IMR-90 (cell line): ENCODE measurements around the gene NTF3. TPM values are rescaled to one million over a fixed set of nuclear protein-coding genes. Genes with fewer than 3 reads are reported as not detected.
A peak's percentile ranks its signal among the peaks of the same experiment; 100 is the strongest.

Experiments
- ATAC-seq: fragments of 200-7000 bp; cut with Tn5 transposase; 2 replicates; pipeline ENCODE4 v1.9.1; 2020; ENCODE audit warnings: low read depth, mild to moderate bottlenecking, moderate library complexity
- BruUV-seq: library from RNA; stranded (reverse); fragments of 400-500 nt; replicated peaks from 2 replicates; lab custom pipeline; 2021; lab: Mats Ljungman, UMichigan
- CTCF ChIA-PET: fragments of 300-600 bp; formaldehyde crosslinking; extraction: SDS; loops from one replicate; lab custom pipeline; 2021; ENCODE audit warnings: antibody characterized with exemption; lab: Yijun Ruan, JAX
- POLR2A ChIA-PET: fragments of 300-600 bp; sonication (Branson Sonifier 250); formaldehyde crosslinking; loops from one replicate; lab custom pipeline; 2022; ENCODE audit warnings: antibody characterized with exemption; ENCODE audit not compliant: unreplicated experiment; lab: Charles Lee
- DNase-seq: peaks from one replicate; pipeline ENCODE4 v3.0.0; 2013
- H2AFZ ChIP-seq: replicated peaks from 2 replicates; pipeline ENCODE3; 2013; ENCODE audit warnings: low read length, mild to moderate bottlenecking; ENCODE audit not compliant: poor library complexity
- H2AK5ac ChIP-seq: 2 replicates; pipeline ENCODE4 v1.6.1; 2013; ENCODE audit warnings: low read depth, low read length, inconsistent platforms
- H2AK9ac ChIP-seq: replicated peaks from 2 replicates; pipeline ENCODE3; 2013; ENCODE audit warnings: mild to moderate bottlenecking, low read depth, low read length, moderate library complexity; ENCODE audit not compliant: poor library complexity
- H2BK120ac ChIP-seq: 2 replicates; pipeline ENCODE4 v1.6.1; 2013; ENCODE audit warnings: low read depth, low read length, inconsistent platforms
- H2BK15ac ChIP-seq: 3 replicates; pipeline ENCODE4 v1.6.1; 2013; ENCODE audit warnings: low read depth, low read length, inconsistent platforms
- H2BK20ac ChIP-seq: 2 replicates; pipeline ENCODE4 v1.6.1; 2013; ENCODE audit warnings: low read depth, mild to moderate bottlenecking, inconsistent platforms, low read length, moderate library complexity
- H2BK5ac ChIP-seq: 2 replicates; pipeline ENCODE4 v1.6.1; 2013; ENCODE audit warnings: mild to moderate bottlenecking, low read depth, low read length, inconsistent platforms; ENCODE audit not compliant: poor library complexity, severe bottlenecking
- H3K14ac ChIP-seq: replicated peaks from 2 replicates; pipeline ENCODE4 v1.6.1; 2013; ENCODE audit warnings: low read depth, low read length, inconsistent platforms
- H3K18ac ChIP-seq: 2 replicates; pipeline ENCODE4 v1.6.1; 2013; ENCODE audit warnings: low read depth, low read length, control low read depth
- H3K23ac ChIP-seq: 2 replicates; pipeline ENCODE4 v1.6.1; 2013; ENCODE audit warnings: low read depth, low read length, inconsistent platforms
- H3K27ac ChIP-seq: 2 replicates; pipeline ENCODE4 v1.5.1; 2013; ENCODE audit warnings: mild to moderate bottlenecking, control low read depth, low read length; ENCODE audit not compliant: insufficient read depth
- H3K27me3 ChIP-seq: 2 replicates; pipeline ENCODE4 v1.6.1; 2013; ENCODE audit warnings: low read length; ENCODE audit not compliant: control insufficient read depth, insufficient read depth
- H3K36me3 ChIP-seq: 2 replicates; pipeline ENCODE4 v1.6.1; 2013; ENCODE audit warnings: low read length, mixed read lengths; ENCODE audit not compliant: control insufficient read depth, insufficient read depth
- H3K4ac ChIP-seq: 2 replicates; pipeline ENCODE4 v1.6.1; 2013; ENCODE audit warnings: low read depth, low read length, inconsistent platforms
- H3K4me1 ChIP-seq: 2 replicates; pipeline ENCODE4 v1.6.1; 2013; ENCODE audit warnings: low read length, mixed read lengths; ENCODE audit not compliant: control insufficient read depth, insufficient read depth
- H3K4me2 ChIP-seq: 2 replicates; pipeline ENCODE4 v1.6.1; 2013; ENCODE audit warnings: low read depth, mild to moderate bottlenecking, control low read depth, low read length, moderate library complexity
- H3K4me3 ChIP-seq: 2 replicates; pipeline ENCODE4 v1.5.1; 2013; ENCODE audit warnings: low read depth, mild to moderate bottlenecking, control low read depth, low read length, moderate library complexity; ENCODE audit not compliant: insufficient read depth
- H3K56ac ChIP-seq: 2 replicates; pipeline ENCODE4 v1.6.1; 2013; ENCODE audit warnings: low read length, inconsistent platforms; ENCODE audit not compliant: insufficient read depth; ENCODE audit errors: extremely low read depth
- H3K79me1 ChIP-seq, 2 experiments: 2 replicates each; pipeline ENCODE4 v1.6.1; 2013; ENCODE audit warnings: low read length in 2 of 2, inconsistent platforms in 1 of 2, low read depth in 1 of 2
- H3K9ac ChIP-seq: 2 replicates; pipeline ENCODE4 v1.6.1; 2013; ENCODE audit warnings: low read depth, low read length, control low read depth
- H3K9me1 ChIP-seq: 2 replicates; pipeline ENCODE4 v1.6.1; 2013; ENCODE audit warnings: low read length, inconsistent platforms; ENCODE audit not compliant: insufficient read depth
- H3K9me3 ChIP-seq: 2 replicates; pipeline ENCODE4 v1.6.1; 2013; ENCODE audit warnings: low read length; ENCODE audit not compliant: control insufficient read depth, insufficient read depth
- H4K20me1 ChIP-seq: 2 replicates; pipeline ENCODE4 v1.6.1; 2013; ENCODE audit warnings: low read length, inconsistent platforms; ENCODE audit not compliant: insufficient read depth
- H4K5ac ChIP-seq: 2 replicates; pipeline ENCODE4 v1.6.1; 2013; ENCODE audit warnings: mild to moderate bottlenecking, low read depth, low read length, control low read depth
- H4K8ac ChIP-seq, 2 experiments: 2 replicates each; pipeline ENCODE4 v1.6.1; 2013; ENCODE audit warnings: low read depth in 2 of 2, low read length in 2 of 2, control low read depth in 1 of 2, inconsistent platforms in 1 of 2
- H4K91ac ChIP-seq: 2 replicates; pipeline ENCODE4 v1.6.1; 2013; ENCODE audit warnings: low read depth, low read length, inconsistent platforms; ENCODE audit not compliant: insufficient read depth
- CEBPB ChIP-seq: IDR thresholded peaks from 2 replicates; pipeline ENCODE4 v1.6.1; 2012; ENCODE audit warnings: low read depth, low read length, improper control_type of control experiment
- CHD1 ChIP-seq: IDR thresholded peaks from 2 replicates; pipeline ENCODE4 v1.6.1; 2012; ENCODE audit warnings: low read depth, low read length, improper control_type of control experiment
- FOS ChIP-seq: fragments of 150-350 bp; IDR thresholded peaks from 2 replicates; pipeline ENCODE4 v1.6.1; 2016; ENCODE audit warnings: low read depth, low read length
- POLR2A ChIP-seq: IDR thresholded peaks from 2 replicates; pipeline ENCODE4 v1.6.1; 2012; ENCODE audit warnings: mild to moderate bottlenecking, low read depth, low read length
- RFX5 ChIP-seq: IDR thresholded peaks from 2 replicates; pipeline ENCODE4 v1.8.0; 2012; ENCODE audit warnings: low read depth, mild to moderate bottlenecking, low read length, moderate library complexity
- WGBS, 2 experiments: methylation state at CpG; one replicate each; pipeline versions ENCODE4 v1.1.5 to v1.1.7; 2013; ENCODE audit warnings: missing lambda C conversion rate in 2 of 2; ENCODE audit not compliant: insufficient read length in 1 of 2; ENCODE audit errors: extremely low coverage in 2 of 2; 5-methylcytosine and 5-hydroxymethylcytosine counted together
- dilution Hi-C: fragments of 300-500 bp; cut with HindIII; formaldehyde crosslinking; loops from one replicate; pipeline ENCODE4 v1.14.3; 2018; ENCODE audit warnings: low sequenced_read_pairs; ENCODE audit not compliant: unreplicated experiment
- in situ Hi-C: fragments of 300-500 bp; cut with MboI; formaldehyde crosslinking; loops from 3 replicates; pipeline ENCODE4 v1.14.3; 2019; ENCODE audit warnings: low sequenced_read_pairs, inconsistent platforms, mixed read lengths
- intact Hi-C: fragments of 100-400 bp; cut with micrococcal nuclease; formaldehyde crosslinking; loops from 2 replicates; pipeline ENCODE4 v1.10.0; 2022
- polyA plus RNA-seq, 3 experiments: library from polyadenylated mRNA; depleted of rRNA; stranded (reverse); fragments of >200 nt; gene quantifications; 2 replicates each; pipeline ENCODE4 v1.2.3, GENCODE V29; 2012; ENCODE audit warnings: low replicate concordance in 1 of 3
- total RNA-seq: library from RNA; depleted of rRNA; stranded (reverse); fragments of >200 nt; gene quantifications from 2 replicates; pipeline ENCODE4 v1.2.3, GENCODE V29; 2012

The NTF3 gene
- total and polyA plus RNA-seq, 2 of the 4 experiments (the other 2 are of a cell fraction): 12.2 to 32.4 TPM

GRCh38 chr12:5439371-5439771 is 7.5 kb downstream of the NTF3 start:
- intact Hi-C loops (no loop called here), dilution Hi-C loops (no loop called here), in situ Hi-C loops (loop anchor here (5.0 to 10.0 kb wide), 2 partner anchors 347 to 605 kb away; no protein-coding TSS in a partner anchor)
- H2BK15ac ChIP-seq: 0 out of 3 replicates have a peak overlapping the region, but pooled peaks have one; percentile 28
- no peak overlapping the region for H2BK5ac ChIP-seq
- H2AFZ ChIP-seq: no peak overlapping the region
- peaks cover 93% of the 10 kb centered on the region for H4K20me1 ChIP-seq
- peaks cover 34 to 92% of the 10 kb centered on the region in 2 experiments for H3K79me1 ChIP-seq
- DNase-seq (peak; percentile 24), ATAC-seq (no peak)
- 89% methylated on average over 3 of the region's 4 CpGs; no CpG with 5 or more reads in 1 of the 2 experiments for WGBS, 2 experiments
- H3K4me1 ChIP-seq: peaks cover 37% of the 10 kb centered on the region
- H2AK5ac ChIP-seq: peak overlapping the region; percentile 18; the same call in 1 of the 2 replicates
- H3K23ac ChIP-seq: no peak overlapping the region
- ChIA-PET CTCF (interaction anchor here (0.8 to 1.3 kb wide), 2 partner anchors 11 to 343 kb away, joined by 3 to 4 read pairs; no protein-coding TSS in a partner anchor), POLR2A (interaction anchor here (0.5 kb wide), 1 partner anchor 17 kb away, joined by 3 read pairs; no protein-coding TSS in a partner anchor)
- no peaks in the 10 kb centered on the region for H3K27me3 ChIP-seq
- no peak overlapping the region for H4K91ac ChIP-seq
- H3K56ac ChIP-seq: no peak overlapping the region
- no peak overlapping the region for H4K5ac ChIP-seq
- H3K18ac ChIP-seq: no peak overlapping the region
- no peak overlapping the region for H2BK120ac ChIP-seq
- no TSS peak for BruUV-seq
- no peak for TF ChIP-seq CHD1
- no peak for TF ChIP-seq FOS
- no peak for TF ChIP-seq POLR2A
- TF ChIP-seq CEBPB: no peak
- TF ChIP-seq RFX5: no peak
- H3K36me3 ChIP-seq: 0 out of 2 replicates have a peak, but pooled peaks cover 2% of the 10 kb centered on the region
- no peak overlapping the region for H3K4me2 ChIP-seq
- no peak overlapping the region for H3K27ac ChIP-seq
- no peak overlapping the region for H3K9ac ChIP-seq
- H2AK9ac ChIP-seq: no peak overlapping the region
- H3K9me1 ChIP-seq: peaks cover 28% of the 10 kb centered on the region
- H4K8ac ChIP-seq: no peak overlapping the region
- peak overlapping the region; percentile 1; the same call in 1 of the 2 replicates for H2BK20ac ChIP-seq
- H3K9me3 ChIP-seq: no peaks in the 10 kb centered on the region
- no peak overlapping the region; the same call in 1 of the 2 replicates for H3K4ac ChIP-seq
- H3K14ac ChIP-seq: no peak overlapping the region
- no peak overlapping the region for H3K4me3 ChIP-seq
